HG03108 (cell line): Measurements from ENCODE around the gene KATNB1.
A peak's percentile ranks its signal among the peaks of the same experiment; 100 is the strongest.
"Not testable (repeated sequence)": the region's sequence is repeated elsewhere in the genome, so short reads cannot be mapped to it uniquely, and the experiment has no call there.

Source experiments
- ATAC-seq: cut with Tn5 transposase; IDR thresholded peaks from one replicate; pipeline ENCODE4 v1.9.1; 2021; ENCODE audit warnings: moderate library complexity; ENCODE audit not compliant: unreplicated experiment

The KATNB1 gene

GRCh38 chr16:57724531-57724930 is 11.0 kb upstream of the KATNB1 start:
- no peak for ATAC-seq

- ATAC-seq = no peak
These were observed 10.4 kb upstream of the KATNB1 start for GRCh38 chr16:57725151-57725550.

GRCh38 chr16:57725554-57725953 is 10.0 kb upstream of the KATNB1 start:
- no peak for ATAC-seq

GRCh38 chr16:57725976-57726375 is 9.6 kb upstream of the KATNB1 start:
- no peak for ATAC-seq

- no peak for ATAC-seq
These were observed 9.1 kb upstream of the KATNB1 start for GRCh38 chr16:57726433-57726947.

GRCh38 chr16:57727610-57728009 is 8.0 kb upstream of the KATNB1 start:
- ATAC-seq = no peak

GRCh38 chr16:57728336-57729181 is 7.0 kb upstream of the KATNB1 start:
- no peak for ATAC-seq

- no peak for ATAC-seq
These were observed 6.4 kb upstream of the KATNB1 start for GRCh38 chr16:57729182-57729484.

- ATAC-seq = not testable (repeated sequence)
These were observed 5.7 kb upstream of the KATNB1 start for GRCh38 chr16:57729852-57730251.

GRCh38 chr16:57730771-57731730 is 4.5 kb upstream of the KATNB1 start:
- ATAC-seq = no peak

- no peak for ATAC-seq
These were observed 3.5 kb upstream of the KATNB1 start for GRCh38 chr16:57732037-57732436.

GRCh38 chr16:57732714-57733113 is 2.9 kb upstream of the KATNB1 start:
- no peak for ATAC-seq

GRCh38 chr16:57734308-57734924 is 1.2 kb upstream of the KATNB1 start:
- no peak for ATAC-seq

GRCh38 chr16:57734925-57735754 is 430 bp upstream of the KATNB1 start:
- ATAC-seq = peak; percentile 91

- no peak for ATAC-seq
These were observed 1.1 kb downstream of the KATNB1 start for GRCh38 chr16:57736419-57737351.

- ATAC-seq = no peak
These were observed 3.3 kb downstream of the KATNB1 start for GRCh38 chr16:57738844-57739243.

- ATAC-seq = no peak
These were observed 4.3 kb downstream of the KATNB1 start for GRCh38 chr16:57739756-57740422.

GRCh38 chr16:57740423-57741071 is 5.0 kb downstream of the KATNB1 start:
- ATAC-seq = no peak
